Smooth muscle cell (in vitro differentiated cells): ENCODE results near the gene HOXD3. TPM values are rescaled to one million over a fixed set of nuclear protein-coding genes. Genes with fewer than 3 reads are reported as not detected.
A peak's percentile ranks its signal among the peaks of the same experiment; 100 is the strongest.

Experiments used
- DNase-seq: peaks from one replicate; lab custom pipeline; 2025; ENCODE audit not compliant: unreplicated experiment; lab: John Stamatoyannopoulos, UW
- H2AFZ ChIP-seq: fragments of 200-600 bp; sonication (generic); 2 replicates; pipeline ENCODE4 v1.6.0; 2016; ENCODE audit warnings: antibody characterized with exemption, low read depth, mild to moderate bottlenecking
- H3F3A ChIP-seq: fragments of 200-600 bp; sonication (generic); 2 replicates; pipeline ENCODE4 v1.6.0; 2017; ENCODE audit warnings: antibody characterized with exemption, low read depth
- H3K27ac ChIP-seq: fragments of 200-600 bp; sonication (generic); 2 replicates; pipeline ENCODE4 v1.5.1; 2016; ENCODE audit warnings: low read depth, mild to moderate bottlenecking
- H3K27me3 ChIP-seq: fragments of 200-600 bp; sonication (generic); 2 replicates; pipeline ENCODE4 v1.6.1; 2016; ENCODE audit warnings: low read depth, mild to moderate bottlenecking
- H3K36me3 ChIP-seq: fragments of 200-600 bp; sonication (generic); 2 replicates; pipeline ENCODE4 v1.5.1; 2016; ENCODE audit warnings: low read depth
- H3K4me1 ChIP-seq: fragments of 200-600 bp; sonication (generic); 2 replicates; pipeline ENCODE4 v1.5.1; 2016; ENCODE audit warnings: low read depth
- H3K4me2 ChIP-seq: fragments of 200-600 bp; sonication (generic); 2 replicates; pipeline ENCODE4 v1.6.0; 2016; ENCODE audit warnings: mild to moderate bottlenecking
- H3K4me3 ChIP-seq: fragments of 200-600 bp; sonication (generic); 2 replicates; pipeline ENCODE4 v1.5.1; 2016; ENCODE audit warnings: mild to moderate bottlenecking
- H3K79me2 ChIP-seq: fragments of 200-600 bp; sonication (generic); 2 replicates; pipeline ENCODE4 v1.6.0; 2016; ENCODE audit warnings: low read depth, mild to moderate bottlenecking
- H3K9ac ChIP-seq: fragments of 200-600 bp; sonication (generic); 2 replicates; pipeline ENCODE4 v1.6.0; 2016; ENCODE audit warnings: low read depth
- H3K9me3 ChIP-seq: fragments of 200-600 bp; sonication (generic); replicated peaks from 2 replicates; pipeline ENCODE4 v1.5.1; 2016; ENCODE audit warnings: low read depth
- H4K20me1 ChIP-seq: fragments of 200-600 bp; sonication (generic); 2 replicates; pipeline ENCODE4 v1.6.0; 2016; ENCODE audit warnings: low read depth
- WGBS: methylation state at CpG from one replicate; pipeline ENCODE4 v1.1.7; 2016; ENCODE audit warnings: low lambda C conversion rate; 5-methylcytosine and 5-hydroxymethylcytosine counted together
- microRNA counts: library from miRNA; unstranded; fragments of <30 nt; microRNA quantifications from one replicate; lab custom pipeline; 2016
- microRNA-seq: library from miRNA; unstranded; fragments of <30 nt; microRNA quantifications from one replicate; pipeline ENCODE4, GENCODE V29; 2016; ENCODE audit warnings: borderline number of aligned reads
- polyA plus RNA-seq: library from polyadenylated mRNA; unstranded; fragments of >200 nt; fragmentation: Nextera tagmentation; extraction: Ambion mirVana; gene quantifications from 2 replicates; pipeline ENCODE4 v1.2.1, GENCODE V29; 2016
- small RNA-seq: library from RNA; depleted of rRNA; stranded (forward); fragments of <200 nt; gene quantifications from one replicate; pipeline ENCODE3, GENCODE V24; 2014
- total RNA-seq: library from RNA; depleted of rRNA; stranded (reverse); fragments of >200 nt; gene quantifications from 2 replicates; pipeline ENCODE4 v1.2.3, GENCODE V29; 2014
- TF ChIP-seq, protein P1 (sequence below): fragments of 200-600 bp; sonication (generic); IDR thresholded peaks from 2 replicates; pipeline ENCODE4 v1.5.1; 2017; ENCODE audit warnings: borderline replicate concordance, mild to moderate bottlenecking, antibody characterized with exemption; ENCODE audit not compliant: insufficient read depth, poor library complexity, severe bottlenecking

The HOXD3 gene
- total and polyA plus RNA-seq, 2 experiments from 2014 or later, result not detected

DNA sequence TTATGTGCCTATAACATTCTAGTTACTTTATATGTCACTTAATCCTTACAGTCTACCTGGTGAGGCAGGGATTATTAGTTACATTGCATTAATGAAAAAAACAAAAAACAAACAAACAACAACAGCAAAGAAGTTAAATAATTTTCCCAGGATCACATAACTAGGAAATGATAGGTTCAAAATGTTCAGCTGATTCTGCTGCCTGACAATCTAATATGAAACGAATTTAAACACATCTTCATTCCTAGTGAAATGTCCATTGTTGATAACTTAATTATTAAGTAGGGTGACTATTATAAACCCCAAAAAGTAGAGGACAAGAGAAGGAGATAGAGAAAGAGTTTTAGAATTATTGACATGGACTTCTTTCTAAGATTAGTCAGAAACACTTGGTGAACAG lies 54.0 kb downstream of the HOXD3 start:
- DNase-seq, result no peak
- Histone ChIP-seq H3K4me1 (no peaks in the 10 kb centered on the region), H4K20me1 (no peaks in the 10 kb centered on the region), H3K27ac (no peak overlapping the region), H3K36me3 (no peaks in the 10 kb centered on the region), H3K27me3 (peaks cover 14% of the 10 kb centered on the region), H3K9me3 (no peaks in the 10 kb centered on the region), H3K79me2 (no peaks in the 10 kb centered on the region), H3K4me2 (no peak overlapping the region), H3F3A (no peaks in the 10 kb centered on the region), H3K9ac (no peak overlapping the region), H2AFZ (no peak overlapping the region), H3K4me3 (no peak overlapping the region)
- WGBS, result 77% methylated on average over 1 of the region's 1 CpG
- TF ChIP-seq, protein P1, sequence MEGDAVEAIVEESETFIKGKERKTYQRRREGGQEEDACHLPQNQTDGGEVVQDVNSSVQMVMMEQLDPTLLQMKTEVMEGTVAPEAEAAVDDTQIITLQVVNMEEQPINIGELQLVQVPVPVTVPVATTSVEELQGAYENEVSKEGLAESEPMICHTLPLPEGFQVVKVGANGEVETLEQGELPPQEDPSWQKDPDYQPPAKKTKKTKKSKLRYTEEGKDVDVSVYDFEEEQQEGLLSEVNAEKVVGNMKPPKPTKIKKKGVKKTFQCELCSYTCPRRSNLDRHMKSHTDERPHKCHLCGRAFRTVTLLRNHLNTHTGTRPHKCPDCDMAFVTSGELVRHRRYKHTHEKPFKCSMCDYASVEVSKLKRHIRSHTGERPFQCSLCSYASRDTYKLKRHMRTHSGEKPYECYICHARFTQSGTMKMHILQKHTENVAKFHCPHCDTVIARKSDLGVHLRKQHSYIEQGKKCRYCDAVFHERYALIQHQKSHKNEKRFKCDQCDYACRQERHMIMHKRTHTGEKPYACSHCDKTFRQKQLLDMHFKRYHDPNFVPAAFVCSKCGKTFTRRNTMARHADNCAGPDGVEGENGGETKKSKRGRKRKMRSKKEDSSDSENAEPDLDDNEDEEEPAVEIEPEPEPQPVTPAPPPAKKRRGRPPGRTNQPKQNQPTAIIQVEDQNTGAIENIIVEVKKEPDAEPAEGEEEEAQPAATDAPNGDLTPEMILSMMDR, result no peak

DNA sequence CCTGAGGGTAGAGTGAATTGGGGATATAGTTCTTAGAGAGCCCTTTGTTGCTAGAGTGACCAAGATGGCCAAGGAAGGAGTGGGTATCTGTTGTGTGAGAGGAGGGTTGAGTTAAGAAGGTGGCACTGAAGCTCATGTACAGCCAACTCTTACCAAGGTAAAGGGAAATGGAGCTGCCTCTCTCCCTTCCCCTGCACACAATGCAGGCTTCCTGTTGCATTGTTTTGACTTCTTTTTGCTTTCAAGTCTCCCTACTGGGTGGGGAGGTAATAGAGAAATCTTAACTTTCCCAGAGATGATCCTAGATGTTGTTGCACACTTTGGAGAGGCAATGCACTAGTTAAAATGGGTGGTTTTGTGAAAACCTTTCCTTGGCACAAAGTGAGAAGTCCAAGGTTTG lies 55.2 kb downstream of the HOXD3 start:
- Histone ChIP-seq H3K79me2 (no peaks in the 10 kb centered on the region), H3K4me3 (no peak overlapping the region), H2AFZ (no peak overlapping the region), H3K4me2 (no peak overlapping the region), H3K36me3 (no peaks in the 10 kb centered on the region), H3K27ac (no peak overlapping the region), H3K4me1 (no peaks in the 10 kb centered on the region), H3K9ac (no peak overlapping the region), H4K20me1 (no peaks in the 10 kb centered on the region), H3K27me3 (peaks cover 14% of the 10 kb centered on the region), H3K9me3 (no peaks in the 10 kb centered on the region), H3F3A (no peaks in the 10 kb centered on the region)
- no peak for DNase-seq
- TF ChIP-seq, protein P1, result no peak

DNA sequence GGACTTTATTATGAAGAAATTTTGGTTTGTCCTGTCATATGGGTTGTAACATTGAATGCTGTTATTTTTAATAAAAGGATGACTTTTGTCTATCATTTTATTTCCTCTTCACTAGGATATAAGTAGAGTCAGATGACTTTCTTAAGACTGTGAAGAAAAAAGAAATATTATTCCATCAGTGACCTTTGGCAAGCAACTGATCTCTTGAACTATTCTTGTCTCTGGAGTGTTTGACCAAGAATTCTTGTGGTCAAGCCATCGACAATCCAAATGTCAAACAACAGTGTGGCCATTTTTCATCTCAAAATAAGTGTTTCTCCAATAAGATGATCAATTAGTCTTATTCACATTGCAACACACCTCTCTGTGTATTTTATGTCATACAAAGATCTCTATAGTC lies 56.3 kb downstream of the HOXD3 start:
- no peaks in the 10 kb centered on the region for H3K79me2 ChIP-seq
- no peak overlapping the region for H3K4me3 ChIP-seq
- H3K9me3 ChIP-seq, result no peaks in the 10 kb centered on the region
- TF ChIP-seq, protein P1, result no peak
- H4K20me1 ChIP-seq, result no peaks in the 10 kb centered on the region
- H3K27me3 ChIP-seq, result peaks cover 14% of the 10 kb centered on the region
- H2AFZ ChIP-seq, result no peak overlapping the region
- no peak overlapping the region for H3K27ac ChIP-seq
- H3K9ac ChIP-seq, result no peak overlapping the region
- DNase-seq, result no peak
- no peaks in the 10 kb centered on the region for H3K36me3 ChIP-seq
- H3F3A ChIP-seq, result no peaks in the 10 kb centered on the region
- H3K4me2 ChIP-seq, result no peak overlapping the region
- 83% methylated on average over 1 of the region's 1 CpG for WGBS
- no peaks in the 10 kb centered on the region for H3K4me1 ChIP-seq

MicroRNAs within 50 kb of the gene (microRNA counts, 767-probe panel; counts per million panel counts)
- microRNA hsa-miR-10b-5p (lab: Ali Mortazavi, UCI), result 183 counts per million

Small RNAs within 50 kb of the gene (microRNA-seq; reads per million reads assigned to microRNA genes)
- gene MIR10B, result 507 reads per million, percentile 74 among the genes with 10 or more reads in this experiment

Small RNAs within 50 kb of the gene (small RNA-seq; reads per million reads assigned to genes)
- gene MIR10B, result 911 reads per million, percentile 100 among the genes with 10 or more reads in this experiment

Other genes with a start within 250 kb of the HOXD3 start
- gene LNPK, start 155.0 kb upstream of the HOXD3 start, total RNA-seq, result 38.5 and 51.4 TPM in 2 replicates
- gene LNPK, start 155.0 kb upstream of the HOXD3 start, polyA plus RNA-seq, result 14.4 and 23.4 TPM in 2 replicates
- gene EVX2, start 73.3 kb upstream of the HOXD3 start, total RNA-seq, result 0.04 TPM in 1 of 2 replicates, not detected in the other
- gene EVX2, start 73.3 kb upstream of the HOXD3 start, polyA plus RNA-seq, result not detected in 2 replicates
- gene HOXD13, start 64.6 kb upstream of the HOXD3 start, total RNA-seq, result 0.31 and 1.9 TPM in 2 replicates
- gene HOXD13, start 64.6 kb upstream of the HOXD3 start, polyA plus RNA-seq, result 0.45 and 1.9 TPM in 2 replicates
- gene HOXD12, start 57.5 kb upstream of the HOXD3 start, total RNA-seq, result 0.54 TPM in 1 of 2 replicates, not detected in the other
- not detected in 2 replicates for gene HOXD12, start 57.5 kb upstream of the HOXD3 start, polyA plus RNA-seq
- 4.4 and 9.8 TPM in 2 replicates for gene HOXD11, start 50.0 kb upstream of the HOXD3 start, total RNA-seq
- gene HOXD11, start 50.0 kb upstream of the HOXD3 start, polyA plus RNA-seq, result 7.9 and 9.0 TPM in 2 replicates
- 6.7 and 9.9 TPM in 2 replicates for gene HOXD10, start 40.5 kb upstream of the HOXD3 start, total RNA-seq
- 10.6 and 11.4 TPM in 2 replicates for gene HOXD10, start 40.5 kb upstream of the HOXD3 start, polyA plus RNA-seq
- gene HOXD9, start 34.6 kb upstream of the HOXD3 start, total RNA-seq, result 0.45 and 0.49 TPM in 2 replicates
- gene HOXD9, start 34.6 kb upstream of the HOXD3 start, polyA plus RNA-seq, result 1.4 and 2.2 TPM in 2 replicates
- gene HOXD8, start 27.6 kb upstream of the HOXD3 start, total RNA-seq, result 0.13 and 2.0 TPM in 2 replicates
- not detected in 2 replicates for gene HOXD8, start 27.6 kb upstream of the HOXD3 start, polyA plus RNA-seq
- 0.09 TPM in 1 of 2 replicates, not detected in the other for gene HOXD4, start 5.8 kb upstream of the HOXD3 start, total RNA-seq
- not detected in 2 replicates for gene HOXD4, start 5.8 kb upstream of the HOXD3 start, polyA plus RNA-seq
- not detected in 2 replicates for gene HOXD1, start 31.4 kb downstream of the HOXD3 start, total RNA-seq
- gene HOXD1, start 31.4 kb downstream of the HOXD3 start, polyA plus RNA-seq, result not detected in 2 replicates
- gene MTX2, start 112.1 kb downstream of the HOXD3 start, total RNA-seq, result 27.7 and 36.2 TPM in 2 replicates
- gene MTX2, start 112.1 kb downstream of the HOXD3 start, polyA plus RNA-seq, result 39.2 and 41.3 TPM in 2 replicates